ENCODE results near the gene TBX15. TPM values are rescaled to one million over a fixed set of nuclear protein-coding genes. Genes with fewer than 3 reads are reported as not detected.

The TBX15 gene
- total RNA-seq, 1 experiment from 2014 or later, result not detected

- no peak for DNase-seq (ENCODE audit: low spot score)
Observed at GRCh38 chr1:118985640-118986554, 2.2 kb downstream of the TBX15 start.

GRCh38 chr1:118984722-118985639 lies 3.2 kb downstream of the TBX15 start:
- no peak for DNase-seq (ENCODE audit: low spot score)

DNA sequence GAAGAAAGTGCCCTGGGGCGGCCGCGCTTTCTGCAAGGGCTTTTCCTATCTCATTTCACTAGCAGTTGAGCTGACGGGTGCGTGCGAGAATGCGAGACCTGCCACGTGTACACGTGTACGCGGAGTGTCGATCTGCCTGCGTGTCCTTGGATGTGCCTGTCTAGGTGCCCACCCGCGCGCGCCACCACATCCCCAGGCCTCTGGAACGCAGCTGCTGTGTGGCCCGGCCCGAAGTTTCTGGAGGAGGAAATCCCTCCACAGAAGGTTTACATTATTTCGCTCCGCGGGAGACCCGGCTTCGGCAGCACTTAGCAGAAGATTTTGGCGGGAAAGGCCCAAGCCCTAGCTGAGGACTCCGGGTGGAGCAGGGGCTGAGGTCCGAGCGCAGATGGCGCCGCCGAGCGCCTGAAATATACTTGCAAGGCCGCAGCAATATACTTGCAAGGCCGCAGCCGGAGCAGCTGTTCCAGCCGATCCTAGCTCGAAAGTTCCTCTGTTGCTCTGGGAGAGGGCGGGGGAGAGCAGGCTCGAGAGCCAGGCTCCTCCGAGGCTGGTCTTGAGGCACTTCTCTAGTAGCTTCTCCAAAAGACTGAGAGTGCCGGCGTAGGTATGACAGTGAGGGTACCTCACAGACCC lies 3.9 kb downstream of the TBX15 start:
- no peak for DNase-seq (ENCODE audit: low spot score)

- DNase-seq (ENCODE audit: low spot score), result no peak
Observed at GRCh38 chr1:118983558-118984041, 4.5 kb downstream of the TBX15 start.

DNA sequence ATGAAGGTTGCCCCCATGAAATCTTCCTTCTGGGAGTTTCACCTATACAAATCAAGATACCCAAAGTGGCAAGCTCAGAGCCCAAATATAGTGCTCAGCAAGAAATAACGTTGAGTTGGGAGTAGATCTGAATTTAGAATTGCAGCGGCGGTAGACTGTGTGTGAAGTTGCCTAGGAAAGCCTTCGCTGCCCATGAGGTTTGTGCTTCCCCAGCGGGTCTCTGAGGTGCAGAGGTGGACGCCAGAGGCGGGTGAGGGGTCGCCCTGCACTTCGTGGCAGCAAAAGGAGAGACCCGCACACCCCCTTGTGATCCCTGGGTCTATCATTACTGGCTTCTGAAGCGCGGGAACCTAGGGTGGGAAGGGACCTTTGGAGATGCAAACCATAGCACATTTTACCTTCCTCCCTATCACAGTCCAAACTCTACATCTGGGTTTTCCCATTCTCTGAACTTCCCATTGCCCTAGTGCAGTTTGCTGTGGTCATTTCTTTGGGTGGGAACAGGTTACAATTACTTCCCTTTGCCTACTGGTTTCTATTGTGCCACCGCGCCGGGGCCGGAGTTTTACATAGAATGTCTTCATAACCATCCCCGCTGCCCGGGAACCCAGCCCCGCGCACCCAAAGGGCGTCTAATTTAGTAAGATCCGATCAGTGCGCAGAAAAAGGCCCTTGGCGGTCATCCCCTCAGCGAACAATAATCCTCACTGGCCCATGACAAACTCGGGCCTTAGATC lies 5.2 kb downstream of the TBX15 start:
- DNase-seq (ENCODE audit: low spot score), result no peak

DNA sequence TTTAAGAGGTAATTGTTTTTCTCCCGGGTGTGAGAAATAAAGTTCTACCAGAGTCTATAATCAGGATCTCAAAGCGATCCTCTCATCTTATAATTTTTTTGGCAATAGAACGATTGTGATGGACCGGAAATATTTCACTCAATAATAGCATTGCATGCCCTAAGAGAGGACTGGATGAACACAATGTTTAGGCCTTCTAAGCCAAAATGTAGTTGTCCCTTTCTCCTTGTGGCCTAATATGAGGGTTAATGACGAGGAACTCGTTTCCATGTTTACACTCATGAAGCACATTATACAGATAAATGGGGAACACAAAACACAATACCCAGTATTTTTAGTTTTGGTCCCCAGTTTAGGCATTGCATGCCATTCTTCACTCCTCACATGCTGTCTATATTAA lies 5.9 kb downstream of the TBX15 start:
- DNase-seq (ENCODE audit: low spot score), result no peak

DNA sequence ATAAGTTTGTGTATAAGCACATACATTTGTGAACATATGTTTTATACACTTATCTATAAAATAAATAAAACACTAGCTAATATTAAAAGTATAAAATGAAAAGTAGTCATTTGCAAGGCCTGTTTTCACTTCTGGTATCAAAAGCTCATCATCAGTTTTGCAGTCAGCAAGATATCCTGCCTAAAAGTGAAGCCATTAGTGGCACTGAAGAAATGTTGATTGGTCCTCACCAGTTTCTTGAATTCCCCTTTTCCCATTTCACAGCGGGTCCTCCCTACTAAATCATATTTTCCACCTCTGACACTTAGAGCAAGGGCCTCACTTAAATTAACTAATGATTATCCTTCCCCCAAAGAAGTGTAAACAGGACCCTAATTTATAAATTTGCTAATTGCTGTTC lies 6.7 kb downstream of the TBX15 start:
- no peak for DNase-seq (ENCODE audit: low spot score)

DNA sequence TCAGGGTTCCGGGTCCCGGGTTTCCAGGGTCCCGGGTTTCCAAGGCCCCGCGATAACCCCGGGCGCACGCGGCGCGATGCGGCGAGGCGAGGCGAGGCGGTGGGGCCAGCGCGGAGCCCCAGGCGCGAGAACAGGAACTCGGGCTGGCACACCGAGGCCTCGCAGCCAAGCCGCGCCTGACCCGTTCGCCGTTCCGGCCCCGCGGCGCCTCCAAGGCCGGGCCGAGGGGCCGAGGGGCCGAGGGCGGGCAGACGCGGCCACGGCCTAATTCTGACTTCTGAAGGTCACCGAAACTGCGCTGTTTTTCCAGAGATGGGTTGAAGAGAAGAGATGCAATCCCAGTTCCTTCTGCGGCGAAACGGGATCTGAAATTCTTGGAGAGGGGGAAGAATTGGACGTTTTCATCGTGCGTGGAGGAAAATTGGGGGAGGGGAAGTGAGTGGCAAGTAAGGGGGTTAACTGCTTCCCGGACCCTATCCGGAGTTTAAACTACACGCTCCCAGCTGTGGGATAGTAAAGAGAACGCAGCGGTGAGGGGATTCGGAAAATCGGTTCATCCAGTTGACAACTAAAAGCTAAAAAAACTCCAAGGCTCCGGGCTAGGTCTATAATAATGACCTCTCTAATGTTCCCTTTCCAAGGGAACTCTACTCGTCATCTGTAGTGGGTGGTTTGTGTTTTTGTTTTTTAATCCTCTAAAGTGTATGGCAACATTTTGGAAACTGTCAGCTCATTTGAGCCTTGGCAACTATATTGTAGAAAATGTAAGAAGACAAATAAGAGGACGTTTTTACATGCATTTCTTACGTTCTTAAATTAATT lies 8.2 kb downstream of the TBX15 start:
- no peak for DNase-seq (ENCODE audit: low spot score)

- DNase-seq (ENCODE audit: low spot score), result no peak
Observed at GRCh38 chr1:118978914-118979701, 9.0 kb downstream of the TBX15 start.

DNA sequence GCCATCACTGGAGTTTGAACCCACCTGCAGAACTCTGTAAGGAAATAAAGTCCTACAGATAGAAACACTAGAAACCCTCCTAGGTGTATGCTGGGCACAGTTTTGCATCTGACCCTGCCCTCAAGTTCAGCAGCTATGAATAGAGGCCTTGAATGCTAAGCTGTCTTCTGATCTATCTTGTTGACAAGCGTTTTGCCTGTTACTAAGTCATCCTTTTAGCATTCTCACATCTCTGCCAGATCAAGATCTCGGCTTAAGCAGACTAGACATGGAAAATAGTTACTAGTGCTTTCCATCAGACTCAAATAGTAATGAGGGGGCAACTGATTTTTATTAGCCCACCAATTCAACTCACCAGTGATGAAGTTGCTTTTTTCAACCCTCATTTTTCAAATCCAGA lies 10.5 kb downstream of the TBX15 start:
- DNase-seq (ENCODE audit: low spot score), result no peak

DNA sequence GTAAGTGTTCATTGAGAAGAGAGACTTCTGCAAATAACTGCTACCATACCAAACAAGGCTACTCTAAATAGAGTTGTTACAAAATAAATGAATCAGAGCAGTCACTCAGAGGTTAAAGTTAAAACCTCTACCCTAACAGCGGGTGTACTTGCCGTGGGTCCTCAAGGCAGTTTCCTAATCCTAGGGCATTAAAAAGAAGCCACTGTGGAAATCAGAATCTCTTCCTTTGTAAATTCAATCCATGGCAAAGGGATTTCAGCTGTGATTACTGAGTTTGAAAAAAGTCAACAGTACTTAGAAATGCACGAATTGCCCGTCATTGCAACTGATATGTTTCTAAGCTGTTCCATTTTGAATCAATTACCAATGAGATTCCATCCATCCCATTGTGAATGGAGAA lies 13.5 kb downstream of the TBX15 start:
- no peak for DNase-seq (ENCODE audit: low spot score)

DNA sequence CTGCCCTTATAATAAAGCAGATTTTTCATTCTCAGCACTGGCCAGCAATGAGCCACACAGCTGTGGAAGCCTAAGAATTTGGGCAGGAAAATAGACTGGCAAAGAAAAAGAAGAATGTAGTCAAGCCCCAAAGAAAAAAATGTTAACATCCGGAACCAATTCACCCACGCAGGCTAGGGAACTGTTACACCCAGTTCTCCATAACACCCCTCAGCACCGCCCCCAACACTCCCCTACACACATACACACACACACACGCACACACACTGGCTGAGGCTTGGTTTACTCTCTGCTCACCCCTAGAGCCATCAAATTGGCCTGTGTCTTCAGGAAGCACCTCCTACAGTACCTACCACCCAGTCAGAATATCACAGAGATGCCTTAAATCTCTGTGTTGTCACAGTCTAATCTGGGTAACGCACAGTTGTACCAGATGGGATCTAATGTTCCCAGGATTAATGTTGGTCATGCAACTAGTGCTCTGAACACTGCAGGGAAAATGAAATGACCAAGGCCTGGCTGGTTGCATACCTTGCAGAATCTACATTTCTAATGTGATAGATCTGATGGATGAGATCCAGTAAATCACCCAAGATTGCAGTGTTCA lies 14.5 kb downstream of the TBX15 start:
- DNase-seq (ENCODE audit: low spot score), result no peak

DNA sequence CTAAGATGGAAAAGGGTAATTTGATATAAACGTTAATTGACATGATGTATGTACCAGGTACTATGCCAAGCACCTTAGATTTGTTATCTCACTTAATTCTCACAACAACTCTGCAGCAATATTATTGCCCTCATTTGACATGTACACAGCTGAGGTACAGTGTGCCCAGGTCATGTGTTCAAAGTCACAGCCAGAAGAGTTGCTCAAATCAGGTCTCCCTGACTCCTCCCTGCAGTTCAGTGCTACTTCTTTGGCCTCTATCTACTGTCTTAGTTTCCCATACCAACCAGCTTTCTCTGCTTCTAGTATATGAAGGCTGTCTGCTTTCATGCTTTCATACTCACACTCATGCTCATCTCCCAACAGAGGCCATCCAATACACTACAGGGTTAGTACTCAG lies 15.1 kb downstream of the TBX15 start:
- no peak for DNase-seq (ENCODE audit: low spot score)

- DNase-seq (ENCODE audit: low spot score), result no peak
Observed at GRCh38 chr1:118970451-118970850, 17.7 kb downstream of the TBX15 start.

GRCh38 chr1:118963456-118964430 lies 24.4 kb downstream of the TBX15 start:
- DNase-seq (ENCODE audit: low spot score), result peak; percentile 67

DNA sequence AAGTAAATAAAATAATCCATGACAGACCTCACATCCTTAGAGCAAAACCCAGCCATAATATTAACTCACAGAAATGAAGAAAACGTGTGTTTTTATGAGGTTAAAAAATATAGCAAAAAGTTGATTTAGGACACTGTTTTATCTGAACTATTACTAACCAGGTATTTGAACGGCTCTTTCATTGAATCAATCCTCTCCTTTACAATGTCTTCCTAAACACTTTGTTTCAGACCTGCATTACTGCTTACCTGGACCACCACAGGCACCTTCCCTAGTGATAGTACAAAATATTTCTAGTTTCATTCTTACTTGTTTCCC lies 25.0 kb downstream of the TBX15 start:
- no peak for DNase-seq (ENCODE audit: low spot score)

DNA sequence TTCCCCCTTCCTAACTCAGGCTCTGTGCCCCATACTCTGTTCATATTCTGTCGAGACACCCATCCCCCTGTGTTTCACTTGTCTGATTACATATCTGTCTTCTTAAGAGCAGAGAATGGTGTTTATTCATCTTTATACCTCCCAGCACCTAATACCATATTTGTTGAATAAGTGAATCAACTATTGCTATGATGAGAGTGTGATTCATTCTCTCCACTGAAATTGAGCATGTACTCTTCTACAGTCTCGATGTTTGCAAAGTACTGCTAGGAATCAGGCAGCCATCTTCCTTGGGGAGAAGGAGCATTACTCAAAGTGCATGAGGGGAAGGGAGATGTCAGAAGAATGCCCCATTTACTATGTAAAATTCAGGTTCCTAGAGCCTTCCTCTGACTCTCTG lies 27.0 kb downstream of the TBX15 start:
- no peak for DNase-seq (ENCODE audit: low spot score)

DNA sequence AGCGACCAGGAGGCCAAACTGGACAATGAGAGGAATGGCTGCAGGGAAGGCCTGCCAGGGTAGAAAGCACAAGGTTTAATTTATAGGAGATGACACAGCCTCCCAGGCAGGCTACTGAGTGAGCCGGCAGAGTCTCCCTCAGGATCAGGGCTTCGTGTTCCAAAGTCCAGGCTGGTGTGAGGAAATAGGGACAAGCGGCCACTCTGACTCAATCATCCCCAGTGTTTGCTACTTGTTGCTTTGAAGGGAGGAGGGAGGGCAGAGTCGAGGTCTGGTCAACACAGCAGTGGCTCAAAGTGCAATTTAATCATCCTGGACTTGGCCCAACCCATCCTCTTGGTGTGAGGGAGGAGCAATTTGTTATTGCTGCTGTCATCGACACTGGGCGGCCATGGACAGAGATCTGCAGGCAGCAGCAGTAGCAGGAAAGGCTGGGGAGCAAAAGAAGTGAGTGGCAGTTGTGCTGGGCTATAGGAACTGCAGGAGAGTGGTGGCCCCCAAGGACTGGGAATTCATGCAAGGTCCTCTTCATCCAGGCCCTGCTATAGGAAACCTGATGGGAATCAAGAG lies 27.5 kb downstream of the TBX15 start:
- DNase-seq (ENCODE audit: low spot score), result no peak
